IPS-NIHi7 (cell line): Measurements from ENCODE around the gene ACBD4.

Experiments used
- DNase-seq: peaks from one replicate; pipeline ENCODE4 v3.0.0; 2012; ENCODE audit warnings: mixed read lengths; ENCODE audit errors: extremely low spot score

ACBD4 gene

GRCh38 chr17:45104497-45104896, 31.0 kb upstream of the ACBD4 start:
- DNase-seq = no peak

- DNase-seq = no peak
Measured at GRCh38 chr17:45104907-45105624, 30.4 kb upstream of the ACBD4 start.

GRCh38 chr17:45106096-45106495, 29.4 kb upstream of the ACBD4 start:
- no peak for DNase-seq

GRCh38 chr17:45106582-45106981, 28.9 kb upstream of the ACBD4 start:
- DNase-seq = no peak

- DNase-seq = no peak
Measured at GRCh38 chr17:45107293-45108010, 28.0 kb upstream of the ACBD4 start.

- no peak for DNase-seq
Measured at GRCh38 chr17:45108051-45108450, 27.4 kb upstream of the ACBD4 start.

GRCh38 chr17:45108595-45109521, 26.6 kb upstream of the ACBD4 start:
- DNase-seq = no peak

- DNase-seq = no peak
Measured at GRCh38 chr17:45110676-45111611, 24.5 kb upstream of the ACBD4 start.

- no peak for DNase-seq
Measured at GRCh38 chr17:45111850-45112249, 23.6 kb upstream of the ACBD4 start.

GRCh38 chr17:45112559-45113423, 22.7 kb upstream of the ACBD4 start:
- no peak for DNase-seq

- DNase-seq = no peak
Measured at GRCh38 chr17:45113424-45113754, 22.1 kb upstream of the ACBD4 start.

- DNase-seq = no peak
Measured at GRCh38 chr17:45114117-45114932, 21.2 kb upstream of the ACBD4 start.

GRCh38 chr17:45115015-45115625, 20.4 kb upstream of the ACBD4 start:
- no peak for DNase-seq

GRCh38 chr17:45115871-45116270, 19.6 kb upstream of the ACBD4 start:
- no peak for DNase-seq

- no peak for DNase-seq
Measured at GRCh38 chr17:45116434-45117016, 19.0 kb upstream of the ACBD4 start.

GRCh38 chr17:45117334-45117733, 18.2 kb upstream of the ACBD4 start:
- DNase-seq = no peak

GRCh38 chr17:45117848-45118646, 17.4 kb upstream of the ACBD4 start:
- no peak for DNase-seq

GRCh38 chr17:45118691-45119090, 16.8 kb upstream of the ACBD4 start:
- no peak for DNase-seq
